Endodermal cell (in vitro differentiated cells): ENCODE results near the gene KCNG2. TPM values are rescaled to one million over a fixed set of nuclear protein-coding genes. Genes with fewer than 3 reads are reported as not detected.
"Not testable (repeated sequence)": the region's sequence is repeated elsewhere in the genome, so short reads cannot be mapped to it uniquely, and the experiment has no call there.

Source experiments
- DNase-seq: peaks from one replicate; pipeline ENCODE4 v3.0.0-alpha.2; 2017
- H3K27ac ChIP-seq: 2 replicates; pipeline ENCODE4 v1.5.1; 2013; ENCODE audit warnings: mild to moderate bottlenecking, low read depth, low read length, moderate library complexity
- H3K27me3 ChIP-seq: 2 replicates; pipeline ENCODE4 v1.6.1; 2013; ENCODE audit warnings: mild to moderate bottlenecking, low read length, moderate library complexity; ENCODE audit not compliant: insufficient read depth, control insufficient read depth, poor library complexity, severe bottlenecking
- H3K36me3 ChIP-seq: 2 replicates; pipeline ENCODE4 v1.7.0; 2013; ENCODE audit warnings: mild to moderate bottlenecking, low read length, moderate library complexity; ENCODE audit not compliant: control insufficient read depth, insufficient read depth
- H3K4me1 ChIP-seq: one replicate; pipeline ENCODE4 v1.7.0; 2013; ENCODE audit warnings: low read length; ENCODE audit not compliant: control insufficient read depth, insufficient read depth
- H3K4me3 ChIP-seq: 2 replicates; pipeline ENCODE4 v1.5.1; 2013; ENCODE audit warnings: mild to moderate bottlenecking, low read length, moderate library complexity
- H3K9ac ChIP-seq: 2 replicates; pipeline ENCODE4 v1.6.1; 2013; ENCODE audit warnings: mild to moderate bottlenecking, low read length, moderate library complexity; ENCODE audit not compliant: poor library complexity, severe bottlenecking; ENCODE audit errors: extremely low read depth
- H3K9me3 ChIP-seq: 2 replicates; pipeline ENCODE4 v1.6.1; 2013; ENCODE audit warnings: mild to moderate bottlenecking, low read length, moderate library complexity; ENCODE audit not compliant: control insufficient read depth
- H3K27ac Mint-ChIP-seq: 2 replicates; pipeline ENCODE4 v1.8.0; 2020; ENCODE audit warnings: mixed read lengths
- H3K27me3 Mint-ChIP-seq: 2 replicates; pipeline ENCODE4 v1.8.0; 2021; ENCODE audit warnings: mild to moderate bottlenecking, mixed read lengths; ENCODE audit not compliant: insufficient read depth
- H3K36me3 Mint-ChIP-seq: 2 replicates; pipeline ENCODE4 v1.8.0; 2020; ENCODE audit warnings: low read depth, mixed read lengths
- H3K4me1 Mint-ChIP-seq: 2 replicates; pipeline ENCODE4 v1.8.0; 2020; ENCODE audit warnings: mixed read lengths
- H3K4me3 Mint-ChIP-seq: 2 replicates; pipeline ENCODE4 v1.8.0; 2020; ENCODE audit warnings: mild to moderate bottlenecking, moderate library complexity, mixed read lengths
- H3K9me3 Mint-ChIP-seq: 2 replicates; pipeline ENCODE4 v1.8.0; 2020; ENCODE audit warnings: mild to moderate bottlenecking, mixed read lengths
- CTCF ChIP-seq: fragments of 200-600 bp; sonication (generic); conservative IDR thresholded peaks from 2 replicates; pipeline ENCODE4 v1.5.0; 2021; ENCODE audit warnings: antibody characterized with exemption, mild to moderate bottlenecking
- WGBS, 2 experiments: methylation state at CpG; one replicate each; pipeline versions ENCODE4 v1.1.5 to v1.1.7; 2013; ENCODE audit warnings: missing lambda C conversion rate in 2 of 2, mixed read lengths in 1 of 2; ENCODE audit not compliant: insufficient coverage in 1 of 2, insufficient read length in 1 of 2; 5-methylcytosine and 5-hydroxymethylcytosine counted together
- total RNA-seq, 2 donors: library from RNA; stranded (reverse); fragmentation: NEBNext Ultra II Directional in 1 of 2; extraction: Animal tissue kit (Norgen Biotek cat#: 25700) in 1 of 2; gene quantifications; 2 replicates in 1 of 2; 3 replicates in 1 of 2; pipeline ENCODE4 v1.2.1, GENCODE V29; 2021

Gene KCNG2
- total RNA-seq, 2 donors from 2014 or later, result not detected

- H3K27ac Mint-ChIP-seq, result no peak overlapping the region
- peaks cover 28% of the 10 kb centered on the region for H3K27me3 Mint-ChIP-seq
- Histone ChIP-seq H3K4me3 (no peak overlapping the region), H3K9ac (no peak overlapping the region), H3K4me1 (no peaks in the 10 kb centered on the region), H3K9me3 (no peaks in the 10 kb centered on the region), H3K27me3 (peaks cover 6% of the 10 kb centered on the region), H3K27ac (no peak overlapping the region), H3K36me3 (no peaks in the 10 kb centered on the region)
- DNase-seq, result peak; percentile 38
- H3K9me3 Mint-ChIP-seq, result peaks cover 7% of the 10 kb centered on the region
- no peak overlapping the region for H3K4me3 Mint-ChIP-seq
- no peaks in the 10 kb centered on the region for H3K36me3 Mint-ChIP-seq
- 97 to 98% methylated on average over 28 to 74 of the region's 74 CpGs for WGBS, 2 experiments
- H3K4me1 Mint-ChIP-seq, result no peaks in the 10 kb centered on the region
- no peak for TF ChIP-seq CTCF
Measured at GRCh38 chr18:79864006-79864725, 66.4 kb downstream of the KCNG2 start.

GRCh38 chr18:79864955-79865354, 67.2 kb downstream of the KCNG2 start:
- H3K27ac ChIP-seq, DNase-seq, H3K36me3 Mint-ChIP-seq, H3K4me3 ChIP-seq, H3K36me3 ChIP-seq, H3K9me3 ChIP-seq, H3K27ac Mint-ChIP-seq, H3K4me1 ChIP-seq, H3K9ac ChIP-seq, H3K9me3 Mint-ChIP-seq, H3K4me3 Mint-ChIP-seq, H3K27me3 ChIP-seq, H3K4me1 Mint-ChIP-seq: not testable (repeated sequence)
- 60 to 86% methylated on average over 1 to 4 of the region's 4 CpGs for WGBS, 2 experiments
- H3K27me3 Mint-ChIP-seq, result peaks cover 27% of the 10 kb centered on the region

- not testable (repeated sequence) for H3K4me3 ChIP-seq, H3K9me3 ChIP-seq, H3K9me3 Mint-ChIP-seq, H3K4me1 ChIP-seq, H3K27ac Mint-ChIP-seq, H3K27me3 ChIP-seq, DNase-seq, H3K36me3 ChIP-seq, H3K27ac ChIP-seq, H3K9ac ChIP-seq, H3K4me3 Mint-ChIP-seq, H3K36me3 Mint-ChIP-seq, H3K4me1 Mint-ChIP-seq
- H3K27me3 Mint-ChIP-seq, result peaks cover 21% of the 10 kb centered on the region
- WGBS, 2 experiments, result 70% methylated on average over 3 of the region's 3 CpGs; no CpG with 5 or more reads in 1 of the 2 experiments
Measured at GRCh38 chr18:79865951-79866350, 68.2 kb downstream of the KCNG2 start.

GRCh38 chr18:79866889-79867574, 69.3 kb downstream of the KCNG2 start:
- no peak for TF ChIP-seq CTCF
- 92% methylated on average over 20 of the region's 20 CpGs; no CpG with 5 or more reads in 1 of the 2 experiments for WGBS, 2 experiments

More at GRCh38 chr18:79866889-79867574, 69.3 kb downstream of the KCNG2 start:
- Mint-ChIP-seq H3K27me3 (peaks cover 12% of the 10 kb centered on the region), H3K36me3 (no peaks in the 10 kb centered on the region), H3K4me3 (no peak overlapping the region), H3K27ac (no peak overlapping the region), H3K4me1 (no peaks in the 10 kb centered on the region), H3K9me3 (peaks cover 5% of the 10 kb centered on the region)
- Histone ChIP-seq H3K27ac (no peak overlapping the region), H3K9ac (no peak overlapping the region), H3K27me3 (no peaks in the 10 kb centered on the region), H3K9me3 (no peaks in the 10 kb centered on the region), H3K36me3 (no peaks in the 10 kb centered on the region), H3K4me1 (no peaks in the 10 kb centered on the region), H3K4me3 (no peak overlapping the region)
- peak; percentile 35 for DNase-seq
